HFF-Myc (cell line): ENCODE data around the gene ZSCAN22.

Experiments
- DNase-seq: peaks from one replicate; pipeline ENCODE4 v3.0.0-alpha.2; 2011; ENCODE audit warnings: low read depth; ENCODE audit errors: extremely low read depth
- H3K4me3 ChIP-seq: replicated peaks from 2 replicates; pipeline ENCODE4 v1.5.1; 2011; ENCODE audit warnings: low read depth, mild to moderate bottlenecking, control low read depth, low read length
- TF ChIP-seq, protein P1 (sequence below): IDR thresholded peaks from 2 replicates; pipeline ENCODE4 v1.5.1; 2012; ENCODE audit warnings: mild to moderate bottlenecking, low read depth, low read length, control low read depth; ENCODE audit errors: missing control alignments

The ZSCAN22 gene

DNA sequence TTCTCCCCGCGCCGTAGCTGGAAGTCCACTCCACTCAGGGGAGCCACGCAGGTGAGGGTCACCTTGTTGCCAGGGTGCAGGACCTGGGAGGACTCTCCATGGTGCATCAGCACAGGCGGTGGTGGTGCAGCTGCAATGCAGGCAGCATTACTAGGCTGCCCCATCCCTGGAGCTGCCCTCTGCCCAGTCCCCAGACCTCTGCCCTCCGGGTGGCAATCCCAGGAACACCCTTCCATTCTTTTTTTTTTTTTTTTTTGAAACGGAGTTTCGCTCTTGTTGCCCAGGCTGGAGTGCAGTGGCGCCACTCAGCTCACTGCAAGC is 24.7 kb downstream of the ZSCAN22 start:
- TF ChIP-seq, protein P1, sequence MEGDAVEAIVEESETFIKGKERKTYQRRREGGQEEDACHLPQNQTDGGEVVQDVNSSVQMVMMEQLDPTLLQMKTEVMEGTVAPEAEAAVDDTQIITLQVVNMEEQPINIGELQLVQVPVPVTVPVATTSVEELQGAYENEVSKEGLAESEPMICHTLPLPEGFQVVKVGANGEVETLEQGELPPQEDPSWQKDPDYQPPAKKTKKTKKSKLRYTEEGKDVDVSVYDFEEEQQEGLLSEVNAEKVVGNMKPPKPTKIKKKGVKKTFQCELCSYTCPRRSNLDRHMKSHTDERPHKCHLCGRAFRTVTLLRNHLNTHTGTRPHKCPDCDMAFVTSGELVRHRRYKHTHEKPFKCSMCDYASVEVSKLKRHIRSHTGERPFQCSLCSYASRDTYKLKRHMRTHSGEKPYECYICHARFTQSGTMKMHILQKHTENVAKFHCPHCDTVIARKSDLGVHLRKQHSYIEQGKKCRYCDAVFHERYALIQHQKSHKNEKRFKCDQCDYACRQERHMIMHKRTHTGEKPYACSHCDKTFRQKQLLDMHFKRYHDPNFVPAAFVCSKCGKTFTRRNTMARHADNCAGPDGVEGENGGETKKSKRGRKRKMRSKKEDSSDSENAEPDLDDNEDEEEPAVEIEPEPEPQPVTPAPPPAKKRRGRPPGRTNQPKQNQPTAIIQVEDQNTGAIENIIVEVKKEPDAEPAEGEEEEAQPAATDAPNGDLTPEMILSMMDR: no peak
- no peak for DNase-seq
- H3K4me3 ChIP-seq: no peak overlapping the region

DNA sequence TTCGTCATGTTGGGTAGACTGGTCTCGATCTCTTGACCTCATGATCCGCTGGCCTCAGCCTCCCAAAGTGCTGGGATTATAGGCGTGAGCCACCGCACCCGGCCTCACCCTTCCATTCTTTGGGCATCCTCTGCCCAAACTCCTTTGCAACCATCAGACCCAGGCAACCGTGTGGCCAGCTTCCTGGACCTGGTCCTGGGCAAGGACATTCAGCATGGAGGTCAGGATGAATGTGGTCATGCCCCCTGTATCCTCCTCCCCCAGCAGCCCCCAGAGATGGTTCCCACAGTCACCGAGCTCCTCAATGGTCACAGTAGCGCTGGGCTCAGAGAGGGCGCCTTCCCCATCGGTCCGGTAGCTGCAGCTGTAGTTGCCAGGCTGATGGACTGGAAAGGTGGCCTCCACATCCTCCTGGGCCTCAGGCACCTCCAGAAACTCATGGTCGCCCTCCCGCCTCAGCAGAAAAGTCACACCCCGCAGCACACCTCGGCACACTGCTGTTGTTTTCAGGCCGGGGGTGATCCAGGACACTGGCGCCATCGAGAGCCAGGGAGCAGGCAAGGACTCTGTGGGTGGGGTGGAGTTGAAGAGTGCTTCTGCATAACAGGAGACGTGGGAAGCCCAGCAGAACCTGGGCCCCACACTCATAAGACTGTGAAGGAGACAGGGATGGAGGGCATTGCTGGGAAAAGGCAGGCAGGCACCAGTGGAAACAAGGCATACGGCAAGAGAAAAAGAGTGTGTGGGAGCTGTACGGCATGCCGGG is 25.4 kb downstream of the ZSCAN22 start:
- no peak overlapping the region for H3K4me3 ChIP-seq
- TF ChIP-seq, protein P1: no peak
- DNase-seq: no peak

DNA sequence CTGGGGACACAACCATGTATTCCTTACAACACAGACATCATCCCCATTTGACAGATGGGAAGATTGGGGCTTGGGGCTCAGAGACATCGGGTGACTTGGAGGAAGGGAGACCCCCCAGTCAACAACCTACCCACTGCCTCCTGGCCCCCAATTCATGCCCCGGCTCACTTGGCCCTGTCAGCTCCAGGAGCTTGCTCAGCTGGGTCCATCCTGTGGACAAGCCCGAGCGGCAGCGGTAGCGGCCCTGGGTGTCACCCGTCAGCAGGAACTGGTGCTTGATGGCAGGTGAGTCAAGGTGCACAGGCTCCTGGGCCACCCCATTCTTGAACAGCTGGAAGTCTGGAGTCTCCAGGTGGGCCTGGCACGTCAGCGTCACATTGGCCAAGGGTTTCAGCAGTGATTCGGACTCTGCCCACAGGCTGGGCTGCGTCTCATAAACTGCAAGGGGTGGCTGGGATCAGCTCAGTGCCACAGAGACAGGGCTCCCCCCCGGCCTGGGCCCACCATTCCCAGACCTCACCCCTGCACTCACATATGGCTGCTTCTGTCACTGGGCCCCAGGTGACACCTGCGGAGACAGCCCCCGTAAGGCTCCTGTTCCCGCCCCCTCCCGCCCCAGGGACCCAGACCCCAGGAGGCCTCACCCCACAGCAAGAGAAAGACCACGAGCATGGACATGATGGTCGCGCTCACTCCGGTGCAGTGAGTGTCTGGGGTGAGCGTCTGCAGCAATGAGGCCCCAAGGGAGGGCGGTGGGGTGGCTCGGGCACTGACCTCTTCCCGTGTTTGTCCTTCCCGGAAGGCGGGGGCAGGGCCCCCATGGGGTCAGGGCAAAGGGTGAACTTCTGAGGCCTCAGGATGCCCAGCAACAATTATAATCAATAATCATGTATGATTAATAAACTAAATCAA is 26.2 kb downstream of the ZSCAN22 start, which contains the start of gene A1BG:
A1BG (minus strand) TSS at position 733 of the 912 bp plus-strand sequence; CDS start at position 678, 55 bp downstream.
- no peak within 1 kb of the TSS for H3K4me3 ChIP-seq
- DNase-seq: no peak
- TF ChIP-seq, protein P1: no peak

DNA sequence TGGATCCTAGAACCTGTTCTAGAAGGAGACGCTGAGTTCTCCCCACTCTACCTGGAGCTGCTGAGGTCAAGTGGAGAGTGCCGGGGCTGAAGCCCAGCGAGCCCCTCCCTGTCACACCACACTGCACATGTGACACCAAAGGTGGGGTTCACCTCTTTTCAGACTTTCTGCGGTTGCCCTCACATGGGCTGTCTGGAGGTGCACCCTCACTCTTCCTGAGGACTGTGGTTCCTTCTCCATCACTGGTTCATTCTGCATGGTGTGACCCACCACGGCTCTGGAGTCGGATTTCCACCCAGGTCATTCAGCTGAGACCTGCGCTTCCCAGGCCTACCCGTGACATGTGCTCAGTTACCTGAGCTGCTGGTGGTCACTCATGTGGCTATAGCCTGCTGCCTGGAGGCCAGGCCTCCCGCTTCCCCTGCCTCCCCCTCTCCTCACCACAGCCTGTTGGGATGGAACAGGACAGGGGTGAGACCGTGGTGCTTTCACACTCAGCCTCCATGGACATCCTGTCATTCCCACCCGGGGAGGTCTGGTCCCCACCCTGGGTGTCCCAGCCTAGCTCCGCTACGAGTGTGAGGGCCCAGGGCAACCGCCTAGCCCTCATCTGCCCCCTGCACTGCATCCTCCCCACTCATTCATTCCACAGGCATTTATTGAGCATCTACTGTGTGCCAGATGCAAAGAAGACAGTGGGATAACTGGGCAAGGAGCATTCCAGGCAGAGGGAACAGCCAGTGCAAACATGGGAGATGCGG is 27.1 kb downstream of the ZSCAN22 start:
- TF ChIP-seq, protein P1: no peak
- no peak overlapping the region for H3K4me3 ChIP-seq
- DNase-seq: no peak

DNA sequence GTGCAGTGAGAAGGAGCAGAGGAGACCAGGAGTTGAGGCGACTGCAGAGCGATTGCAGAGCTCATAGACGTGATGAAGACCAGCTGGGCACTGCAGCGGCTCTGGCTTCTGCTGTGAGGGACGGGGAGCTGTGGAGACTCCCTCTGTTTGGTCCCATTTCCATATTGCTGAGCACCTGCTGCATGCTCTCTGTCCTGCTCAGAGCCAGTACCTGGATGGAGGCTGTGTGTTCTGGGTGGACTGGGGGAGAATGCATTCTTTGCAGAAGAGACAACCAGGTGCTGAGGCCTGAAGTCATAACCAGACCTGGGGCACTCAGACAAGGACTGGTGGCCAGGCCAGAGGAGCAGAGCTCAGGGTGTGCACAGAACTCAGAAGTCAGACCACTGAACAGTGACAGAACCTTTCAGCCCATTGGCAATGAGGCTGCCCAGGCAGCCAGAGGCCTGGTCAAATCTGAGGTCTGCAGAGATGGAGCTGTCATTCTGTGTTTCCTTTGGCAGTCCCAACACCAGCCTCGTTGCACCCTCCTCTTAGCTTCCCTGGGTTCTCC is 27.8 kb downstream of the ZSCAN22 start:
- H3K4me3 ChIP-seq: no peak overlapping the region
- TF ChIP-seq, protein P1: no peak
- no peak for DNase-seq

DNA sequence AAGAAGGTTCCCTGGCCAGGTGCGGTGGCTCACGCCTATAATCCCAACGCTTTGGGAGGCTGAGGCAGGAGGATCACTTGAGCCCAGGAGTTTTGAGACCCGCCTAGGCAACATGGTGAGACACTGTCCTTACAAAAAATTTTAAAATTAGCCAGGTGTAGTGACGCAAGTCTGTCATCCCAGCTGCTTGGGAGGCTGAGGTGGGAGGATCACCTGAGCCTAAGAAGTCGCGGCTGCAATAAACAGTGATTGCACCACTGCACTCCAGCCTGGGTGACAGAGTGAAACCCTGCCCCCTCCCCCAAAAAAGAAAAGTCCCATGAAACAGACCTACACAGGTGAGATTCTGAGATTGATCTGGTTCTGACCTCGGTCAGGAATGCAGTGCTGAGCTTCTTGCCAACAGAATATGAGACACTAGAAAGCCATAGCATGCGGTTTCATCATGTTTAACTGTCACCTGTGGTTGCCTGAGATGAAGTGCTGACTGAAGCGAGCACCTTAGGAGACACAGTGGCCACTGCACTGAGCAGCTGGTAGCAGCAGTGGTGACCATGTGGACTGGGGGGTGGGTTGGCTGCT is 28.5 kb downstream of the ZSCAN22 start:
- H3K4me3 ChIP-seq: no peak overlapping the region
- DNase-seq: no peak
- TF ChIP-seq, protein P1: no peak
